Endothelial cell of umbilical vein (primary cell): Measurements from ENCODE around the gene RALGPS1. TPM values are rescaled to one million over a fixed set of nuclear protein-coding genes. Genes with fewer than 3 reads are reported as not detected.

Source experiments
- BruUV-seq: library from RNA; stranded (reverse); fragments of 400-500 nt; replicated peaks from 2 replicates; lab custom pipeline; 2021; lab: Mats Ljungman, UMichigan
- CTCF ChIA-PET: fragments of 300-600, 350-600 bp; sonication (Branson Sonifier 250); formaldehyde crosslinking; loops from one replicate; lab custom pipeline; 2021; ENCODE audit warnings: antibody characterized with exemption, inconsistent platforms; lab: Charles Lee
- POLR2A ChIA-PET: fragments of 300-600, 350-600 bp; sonication (Branson Sonifier 250); formaldehyde crosslinking; loops from one replicate; lab custom pipeline; 2021; ENCODE audit warnings: antibody characterized with exemption, inconsistent platforms; lab: Charles Lee
- DNase-seq: peaks from one replicate; pipeline ENCODE4 v3.0.0-alpha.2; 2011; ENCODE audit warnings: low read depth, low spot score
- FAIRE-seq: peaks from 2 replicates; lab custom pipeline; 2011; peaks lifted over from hg19 to GRCh38; lab: Jason Lieb, UNC
- H2AFZ ChIP-seq: 2 replicates; pipeline ENCODE4 v1.6.0; 2012; ENCODE audit warnings: low read depth, low read length, control low read depth, inconsistent platforms
- H3K27ac ChIP-seq: 2 replicates; pipeline ENCODE4 v1.5.1; 2011; ENCODE audit warnings: low read depth, mild to moderate bottlenecking, control low read depth, low read length, moderate library complexity; ENCODE audit not compliant: insufficient read depth
- H3K27me3 ChIP-seq, 2 experiments: 2 replicates each; pipeline versions ENCODE4 v1.6.0 to v1.6.1; 2011; ENCODE audit warnings: low read length in 2 of 2, mixed read lengths in 1 of 2; ENCODE audit not compliant: control insufficient read depth in 2 of 2, insufficient read depth in 2 of 2
- H3K36me3 ChIP-seq, 2 experiments: 2 replicates in 1 of 2; 3 replicates in 1 of 2; pipeline ENCODE4 v1.5.1; 2011; ENCODE audit warnings: low read length in 2 of 2, mild to moderate bottlenecking in 1 of 2, moderate library complexity in 1 of 2; ENCODE audit not compliant: control insufficient read depth in 2 of 2, insufficient read depth in 2 of 2; ENCODE audit errors: extremely low read depth in 1 of 2
- H3K4me1 ChIP-seq: 3 replicates; pipeline ENCODE4 v1.5.1; 2011; ENCODE audit warnings: mild to moderate bottlenecking, low read length; ENCODE audit not compliant: control insufficient read depth, insufficient read depth; ENCODE audit errors: extremely low read depth
- H3K4me2 ChIP-seq: 2 replicates; pipeline ENCODE4 v1.6.1; 2011; ENCODE audit warnings: low read length, control low read depth, mixed read lengths; ENCODE audit not compliant: insufficient read depth
- H3K4me3 ChIP-seq, 3 experiments: fragments of 200-600 bp in 1 of 3; sonication (generic), shearing (Covaris generic) in 1 of 3; replicated peaks in 1 of 3; 2 replicates each; pipeline ENCODE4 v1.5.1; 2011 to 2016; ENCODE audit warnings: control low read depth in 3 of 3, low read length in 3 of 3, mild to moderate bottlenecking in 2 of 3, inconsistent platforms in 1 of 3, low read depth in 1 of 3, moderate library complexity in 1 of 3; ENCODE audit not compliant: insufficient read depth in 1 of 3
- H3K79me2 ChIP-seq: 2 replicates; pipeline ENCODE4 v1.6.0; 2012; ENCODE audit warnings: low read length, inconsistent platforms; ENCODE audit not compliant: control insufficient read depth, insufficient read depth
- H3K9ac ChIP-seq: replicated peaks from 2 replicates; pipeline ENCODE3; 2011; ENCODE audit warnings: low read length, control low read depth; ENCODE audit not compliant: insufficient read depth; ENCODE audit errors: extremely low read depth
- H3K9me1 ChIP-seq: replicated peaks from 3 replicates; pipeline ENCODE4 v1.6.0; 2011; ENCODE audit warnings: mild to moderate bottlenecking, low read length; ENCODE audit not compliant: control insufficient read depth, insufficient read depth; ENCODE audit errors: extremely low read depth
- H3K9me3 ChIP-seq: replicated peaks from 2 replicates; pipeline ENCODE4 v1.5.1; 2012; ENCODE audit warnings: low read length, inconsistent platforms; ENCODE audit not compliant: control insufficient read depth, insufficient read depth
- H4K20me1 ChIP-seq: replicated peaks from 2 replicates; pipeline ENCODE3; 2011; ENCODE audit warnings: mild to moderate bottlenecking, low read length; ENCODE audit not compliant: control insufficient read depth, insufficient read depth; ENCODE audit errors: extremely low read depth
- EZH2 ChIP-seq: IDR thresholded peaks from 2 replicates; pipeline ENCODE4 v1.6.1; 2012; ENCODE audit warnings: borderline replicate concordance, low read depth, mild to moderate bottlenecking, moderate library complexity, low read length, inconsistent platforms; ENCODE audit not compliant: severe bottlenecking
- FOS ChIP-seq: IDR thresholded peaks from 2 replicates; pipeline ENCODE4 v1.6.1; 2011; ENCODE audit warnings: mild to moderate bottlenecking, low read length, moderate library complexity, borderline replicate concordance; ENCODE audit not compliant: insufficient read depth
- GATA2 ChIP-seq: IDR thresholded peaks from 2 replicates; pipeline ENCODE4 v1.7.0; 2011; ENCODE audit warnings: low read depth, mild to moderate bottlenecking, moderate library complexity, mixed read lengths, low read length; ENCODE audit not compliant: insufficient read length, insufficient read depth
- JUN ChIP-seq: IDR thresholded peaks from 2 replicates; pipeline ENCODE4 v1.6.1; 2011; ENCODE audit warnings: borderline replicate concordance, low read depth; ENCODE audit not compliant: insufficient read length, insufficient read depth
- MAX ChIP-seq: IDR thresholded peaks from 2 replicates; pipeline ENCODE4 v1.6.1; 2011; ENCODE audit not compliant: insufficient read depth, insufficient read length
- MYC ChIP-seq: IDR thresholded peaks from one replicate; pipeline ENCODE4 v1.6.1; 2011; ENCODE audit warnings: mild to moderate bottlenecking, low read depth, low read length
- POLR2A ChIP-seq: IDR thresholded peaks from 2 replicates; pipeline ENCODE4 v1.6.1; 2012; ENCODE audit warnings: low read depth, mild to moderate bottlenecking, control low read depth, low read length
- POLR2AphosphoS5 ChIP-seq: IDR thresholded peaks from 2 replicates; pipeline ENCODE4 v1.6.1; 2012; ENCODE audit warnings: low read depth, mild to moderate bottlenecking, control low read depth, low read length, moderate library complexity; ENCODE audit not compliant: insufficient read depth
- dilution Hi-C: fragments of 300-500 bp; cut with MboI; formaldehyde crosslinking; loops from one replicate; pipeline ENCODE4 v1.15.0; 2019; ENCODE audit warnings: low sequenced_read_pairs; ENCODE audit not compliant: extremely low pct_ligation_motif_present
- intact Hi-C: fragments of 100-400 bp; cut with micrococcal nuclease; formaldehyde crosslinking; loops from one replicate; pipeline ENCODE4 v1.10.0; 2022
- polyA plus RNA-seq, 4 experiments: library from polyadenylated mRNA; depleted of rRNA in 3 of 4; stranded (reverse) in 3 of 4; unstranded in 1 of 4; fragments of >200 nt; gene quantifications; 2 replicates each; pipeline versions ENCODE4 v1.2.1 to v1.2.3, GENCODE V29; 2011 to 2012; ENCODE audit warnings: missing spikeins in 1 of 4
- total RNA-seq: library from RNA; stranded (reverse); gene quantifications from 2 replicates; pipeline ENCODE4 v1.2.3, GENCODE V29; 2021
- TF ChIP-seq, protein P1 (sequence below), 2 donors: IDR thresholded peaks; 1 replicate in 1 of 2; 2 replicates in 1 of 2; pipeline ENCODE4 v1.5.1; 2011; ENCODE audit warnings: low read length in 2 of 2, mild to moderate bottlenecking in 2 of 2, moderate library complexity in 2 of 2, control low read depth in 1 of 2, inconsistent platforms in 1 of 2, low read depth in 1 of 2; ENCODE audit not compliant: insufficient read depth in 1 of 2; ENCODE audit errors: extremely low read depth in 1 of 2

Gene RALGPS1
- total and polyA plus RNA-seq, 2 donors (not counting 3 experiments of a cell fraction or from before 2014, with no cell fraction given) = 3.8 to 5.5 TPM

DNA sequence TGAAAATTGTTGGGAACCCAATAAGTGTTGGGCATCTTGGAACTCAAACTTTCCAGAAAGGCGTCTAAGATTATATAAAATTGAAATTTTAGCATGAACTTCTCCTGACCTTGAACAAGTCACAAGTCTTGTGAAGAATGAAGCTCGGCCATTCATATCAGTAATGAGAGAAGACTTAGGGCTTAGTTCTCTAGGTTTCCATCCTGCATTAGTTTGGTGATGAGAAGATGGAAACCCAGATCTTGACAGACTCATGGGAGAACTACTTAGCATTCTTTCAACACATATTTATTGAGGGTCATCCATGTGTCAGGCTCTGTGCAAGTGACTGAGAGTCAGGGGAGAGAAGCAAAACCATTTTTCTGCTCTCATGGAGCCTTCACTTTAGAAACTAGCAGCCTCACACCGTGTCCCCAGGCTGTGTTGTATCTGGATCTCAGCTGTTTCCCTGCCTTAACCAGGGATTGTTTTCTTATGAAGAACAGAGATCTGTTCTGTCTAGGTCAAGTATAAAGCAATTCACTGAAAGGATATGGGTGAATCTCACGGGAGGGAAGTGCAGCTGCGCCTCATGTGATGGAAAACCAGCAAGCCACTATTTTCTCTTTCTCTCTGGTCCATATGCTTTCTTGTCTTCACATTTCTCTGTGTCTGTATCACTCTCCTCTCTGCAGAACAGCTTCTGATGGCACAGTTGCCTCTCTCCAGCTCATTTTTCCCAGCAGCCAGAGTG, 353.4 kb downstream of the RALGPS1 start:
- Histone ChIP-seq H4K20me1 (no peaks in the 10 kb centered on the region), H3K79me2 (no peaks in the 10 kb centered on the region), H3K9me1 (no peaks in the 10 kb centered on the region), H3K9me3 (no peaks in the 10 kb centered on the region), H3K9ac (no peak overlapping the region), H2AFZ (no peak overlapping the region), H3K27me3 (no peaks in the 10 kb centered on the region), H3K4me2 (no peak overlapping the region), H3K27ac (no peak overlapping the region), H3K4me3 (no peak overlapping the region), H3K4me1 (no peaks in the 10 kb centered on the region), H3K36me3 (no peaks in the 10 kb centered on the region)
- TF ChIP-seq POLR2AphosphoS5 = no peak
- no peak for TF ChIP-seq FOS
- no peak for TF ChIP-seq GATA2
- no peak for TF ChIP-seq EZH2
- CTCF ChIA-PET = interaction anchor here (0.7 kb wide), 1 partner anchor 18 kb away, joined by 3 read pairs; no protein-coding TSS in a partner anchor
- BruUV-seq = no TSS peak
- FAIRE-seq = no peak
- POLR2A ChIA-PET = no interaction called here
- DNase-seq = no peak
- intact Hi-C loops = no loop called here
- dilution Hi-C loops = no loop called here

DNA sequence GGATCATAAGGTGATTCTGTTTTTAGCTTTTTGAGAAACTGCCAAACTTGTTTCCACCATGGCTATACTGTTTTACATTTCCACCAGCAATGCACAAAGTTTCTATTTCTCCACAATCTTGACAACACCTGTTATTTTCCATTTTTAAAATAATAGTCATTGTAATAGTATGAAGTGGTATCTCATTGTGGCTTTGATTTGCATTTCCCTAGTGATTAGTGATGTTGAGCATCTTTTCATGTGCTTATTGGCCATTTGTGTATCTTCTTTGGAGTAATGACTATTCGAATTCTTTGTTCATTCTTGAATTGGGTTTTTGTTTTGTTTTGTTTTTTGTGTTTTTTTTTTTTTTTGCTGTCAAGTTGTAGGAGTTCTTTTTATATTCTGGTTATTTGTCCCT, 354.9 kb downstream of the RALGPS1 start:
- dilution Hi-C loops = no loop called here
- no TSS peak for BruUV-seq
- H4K20me1 ChIP-seq = no peaks in the 10 kb centered on the region
- no peak overlapping the region for H3K9ac ChIP-seq
- ChIA-PET CTCF (interaction anchor here (1.4 kb wide), 1 partner anchor 9 kb away, joined by 3 read pairs; no protein-coding TSS in a partner anchor), POLR2A (no interaction called here)
- no peaks in the 10 kb centered on the region for H3K9me3 ChIP-seq
- TF ChIP-seq POLR2AphosphoS5 (no peak), POLR2A (no peak), EZH2 (no peak), FOS (no peak), MYC (no peak), JUN (no peak), GATA2 (no peak), MAX (no peak)
- TF ChIP-seq, protein P1, sequence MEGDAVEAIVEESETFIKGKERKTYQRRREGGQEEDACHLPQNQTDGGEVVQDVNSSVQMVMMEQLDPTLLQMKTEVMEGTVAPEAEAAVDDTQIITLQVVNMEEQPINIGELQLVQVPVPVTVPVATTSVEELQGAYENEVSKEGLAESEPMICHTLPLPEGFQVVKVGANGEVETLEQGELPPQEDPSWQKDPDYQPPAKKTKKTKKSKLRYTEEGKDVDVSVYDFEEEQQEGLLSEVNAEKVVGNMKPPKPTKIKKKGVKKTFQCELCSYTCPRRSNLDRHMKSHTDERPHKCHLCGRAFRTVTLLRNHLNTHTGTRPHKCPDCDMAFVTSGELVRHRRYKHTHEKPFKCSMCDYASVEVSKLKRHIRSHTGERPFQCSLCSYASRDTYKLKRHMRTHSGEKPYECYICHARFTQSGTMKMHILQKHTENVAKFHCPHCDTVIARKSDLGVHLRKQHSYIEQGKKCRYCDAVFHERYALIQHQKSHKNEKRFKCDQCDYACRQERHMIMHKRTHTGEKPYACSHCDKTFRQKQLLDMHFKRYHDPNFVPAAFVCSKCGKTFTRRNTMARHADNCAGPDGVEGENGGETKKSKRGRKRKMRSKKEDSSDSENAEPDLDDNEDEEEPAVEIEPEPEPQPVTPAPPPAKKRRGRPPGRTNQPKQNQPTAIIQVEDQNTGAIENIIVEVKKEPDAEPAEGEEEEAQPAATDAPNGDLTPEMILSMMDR (IDR thresholded peaks at IDR 0.05; ENCODE audit: extremely low read depth in 1 of 2, insufficient read depth in 1 of 2, low read depth in 1 of 2, low read length in 2 of 2) = no peak
- no peaks in the 10 kb centered on the region for H3K27me3 ChIP-seq
- no peak overlapping the region for H3K27ac ChIP-seq
- intact Hi-C loops = no loop called here
- no peaks in the 10 kb centered on the region for H3K9me1 ChIP-seq
- no peaks in the 10 kb centered on the region for H3K4me1 ChIP-seq
- H2AFZ ChIP-seq = no peak overlapping the region
- H3K79me2 ChIP-seq = no peaks in the 10 kb centered on the region
- FAIRE-seq (peak; percentile 52), DNase-seq (no peak)
- H3K4me3 ChIP-seq = no peak overlapping the region
- no peaks in the 10 kb centered on the region for H3K36me3 ChIP-seq
- no peak overlapping the region for H3K4me2 ChIP-seq
